Fibroblast of skin of left biceps (primary cell): ENCODE data around the gene IL9R.
"Not testable (repeated sequence)": the region's sequence is repeated elsewhere in the genome, so short reads cannot be mapped to it uniquely, and the experiment has no call there.

Experiments
- DNase-seq, 2 experiments: peaks; one replicate each; pipeline ENCODE4 v3.0.0-alpha.2; 2013; ENCODE audit warnings: low read depth in 2 of 2

Gene IL9R

GRCh38 chrX:155997436-155997835 lies at the start of gene IL9R:
IL9R (plus strand) TSS chrX:155997696; CDS start chrX:155997760, 64 bp downstream.
- DNase-seq: no peak

DNA sequence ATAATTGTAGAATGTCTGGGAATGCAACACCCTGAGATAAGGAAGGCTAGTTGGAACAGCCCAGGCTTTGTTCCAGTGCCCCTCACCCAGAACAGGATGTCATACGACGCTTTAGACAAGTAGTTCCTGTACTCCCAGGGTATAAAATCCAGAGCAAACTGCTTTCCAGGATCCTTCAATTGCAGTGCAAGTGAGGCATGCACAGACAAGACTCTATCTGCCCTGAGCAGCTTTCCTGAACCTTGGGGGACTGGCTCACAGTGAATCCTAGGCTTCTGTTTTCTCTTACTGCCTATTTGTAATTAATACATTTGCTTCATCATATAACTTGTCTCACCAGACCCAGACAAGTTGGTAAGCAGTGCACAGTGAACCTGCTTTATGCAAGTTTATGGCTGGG lies 48.4 kb upstream of the IL9R start:
- DNase-seq: no peak

- no peak for DNase-seq
Measured at GRCh38 chrX:155951237-155951789, 46.2 kb upstream of the IL9R start.

DNA sequence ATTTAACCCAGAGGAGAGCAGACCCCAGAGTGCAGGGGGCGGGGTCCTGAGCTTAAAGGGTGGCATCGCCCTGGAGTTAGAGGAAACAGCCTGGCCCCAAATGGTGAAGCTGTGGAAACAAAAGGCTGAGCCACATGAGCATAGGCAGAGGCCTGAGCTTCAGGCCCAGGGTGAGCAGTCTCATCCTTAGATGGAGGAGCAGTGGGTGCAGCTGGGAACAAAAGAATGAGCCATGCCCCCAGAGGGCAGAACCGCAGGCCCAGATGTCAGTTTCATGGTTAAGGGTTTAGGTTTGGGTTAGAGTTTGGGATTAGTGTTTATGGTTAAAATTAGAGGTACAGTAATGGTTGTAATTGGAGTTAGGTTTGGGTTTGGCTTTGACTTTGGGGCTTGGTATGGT lies 44.4 kb upstream of the IL9R start:
- no peak for DNase-seq

GRCh38 chrX:155954793-155955192 lies 42.7 kb upstream of the IL9R start:
- no peak for DNase-seq

GRCh38 chrX:155956099-155956498 lies 41.4 kb upstream of the IL9R start:
- no peak for DNase-seq

DNA sequence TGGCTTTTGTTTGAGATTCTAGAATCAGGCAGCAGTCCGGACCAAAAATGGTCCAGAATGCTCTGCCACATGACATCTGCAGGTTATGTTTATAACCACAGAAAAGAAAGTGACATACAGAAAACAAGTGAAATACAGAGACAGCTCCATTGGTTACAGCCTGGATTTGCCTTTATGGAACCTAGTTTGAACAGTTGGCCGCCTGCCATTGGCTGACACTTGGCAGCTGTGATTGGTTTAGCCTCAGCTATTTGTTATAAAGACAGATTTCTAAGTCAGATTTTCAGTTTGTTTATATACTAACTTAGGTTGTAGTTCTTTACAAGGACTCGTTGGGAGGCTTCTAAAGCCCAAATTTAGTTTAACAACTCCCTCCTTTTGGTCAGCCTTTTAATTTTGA lies 40.8 kb upstream of the IL9R start:
- no peak for DNase-seq

DNA sequence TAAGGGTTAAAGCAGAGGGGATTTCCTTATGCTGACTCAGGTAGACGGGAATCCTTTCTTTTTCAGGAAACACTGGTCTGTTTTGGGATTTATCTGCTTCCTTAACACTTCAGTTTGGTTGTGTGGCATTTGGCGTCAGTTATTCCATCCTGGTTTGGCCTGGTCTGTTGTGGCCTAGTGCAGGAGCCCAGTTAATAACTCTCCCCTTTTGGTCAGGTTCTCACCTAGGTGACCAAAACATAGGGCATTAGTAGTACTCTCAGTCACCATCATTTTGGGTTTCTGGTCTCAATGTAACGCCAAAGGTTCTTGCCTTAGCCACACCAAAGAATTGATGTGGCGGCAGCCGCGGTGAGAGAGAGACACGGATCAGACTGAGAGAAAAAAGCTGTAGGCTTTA lies 39.7 kb upstream of the IL9R start:
- no peak for DNase-seq

GRCh38 chrX:155959018-155959587 lies 38.4 kb upstream of the IL9R start:
- no peak for DNase-seq

GRCh38 chrX:155962906-155963305 lies 34.6 kb upstream of the IL9R start:
- DNase-seq: no peak

DNA sequence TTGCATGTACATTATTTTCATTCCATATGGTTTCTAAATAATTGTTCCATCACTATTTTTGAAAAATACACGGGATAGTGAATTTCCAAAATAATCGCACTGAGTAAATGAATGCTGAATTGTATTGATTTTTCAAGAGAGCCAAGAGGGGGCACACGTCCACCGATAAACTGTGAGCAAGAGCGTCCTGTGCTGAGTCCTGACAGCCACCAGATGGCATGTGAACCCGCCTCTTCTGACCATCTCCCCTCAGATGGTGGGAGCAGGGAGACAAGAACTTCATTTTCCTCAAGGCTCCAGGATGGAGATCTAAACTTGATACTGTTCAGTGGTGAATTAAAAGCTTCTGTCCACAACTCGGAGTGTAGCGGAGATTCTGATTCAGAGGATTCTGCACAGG lies 30.6 kb upstream of the IL9R start:
- DNase-seq: no peak

DNA sequence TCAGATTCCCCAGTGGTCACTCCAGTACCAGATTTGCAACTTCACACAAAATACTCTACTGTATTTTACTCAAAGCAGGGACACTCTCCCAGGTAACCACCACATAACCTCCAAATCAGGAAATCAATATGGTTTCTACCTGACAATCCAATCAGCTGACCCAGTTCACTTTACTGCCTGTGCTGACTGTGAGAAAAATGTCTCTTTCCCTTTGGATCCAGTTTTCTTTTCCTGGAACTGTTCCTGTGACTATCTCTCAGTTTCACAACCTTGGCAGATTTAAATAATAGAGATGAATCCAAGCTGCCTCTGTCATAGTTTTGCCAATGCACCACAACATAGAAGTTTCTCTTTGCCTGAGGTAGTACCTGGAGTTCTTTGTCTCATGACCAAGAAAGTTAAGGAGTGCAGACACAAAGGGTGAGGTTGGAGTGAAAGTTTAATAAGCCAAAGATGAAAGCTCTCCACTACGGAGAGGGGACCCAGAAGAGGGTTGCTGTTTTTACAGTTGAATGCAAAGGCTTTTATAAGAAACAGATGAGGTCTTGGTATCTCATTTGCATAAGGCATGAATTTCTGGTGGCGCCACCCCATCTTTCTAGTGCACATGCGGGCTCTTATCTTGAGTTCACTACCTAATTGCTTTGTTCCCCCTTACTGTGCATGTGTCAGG lies 29.7 kb upstream of the IL9R start:
- DNase-seq: no peak

DNA sequence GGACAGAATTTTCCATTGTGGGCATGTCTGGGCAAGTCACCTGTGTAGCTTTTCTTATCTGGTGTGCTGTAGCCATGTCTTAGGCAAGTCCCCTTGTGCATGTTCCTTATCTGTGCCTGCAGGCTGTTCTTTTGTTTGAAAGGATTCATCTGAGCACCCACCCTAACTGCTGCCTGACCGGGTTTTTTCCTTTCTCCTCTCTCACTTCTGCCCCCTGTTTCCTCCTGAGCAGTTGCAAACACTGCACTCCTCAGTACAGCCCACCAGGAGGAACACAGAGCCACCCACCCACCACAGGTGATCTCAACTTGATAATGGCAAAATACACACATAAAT lies 29.2 kb upstream of the IL9R start:
- DNase-seq: no peak

- no peak for DNase-seq
Measured at GRCh38 chrX:155968791-155969190, 28.7 kb upstream of the IL9R start.

DNA sequence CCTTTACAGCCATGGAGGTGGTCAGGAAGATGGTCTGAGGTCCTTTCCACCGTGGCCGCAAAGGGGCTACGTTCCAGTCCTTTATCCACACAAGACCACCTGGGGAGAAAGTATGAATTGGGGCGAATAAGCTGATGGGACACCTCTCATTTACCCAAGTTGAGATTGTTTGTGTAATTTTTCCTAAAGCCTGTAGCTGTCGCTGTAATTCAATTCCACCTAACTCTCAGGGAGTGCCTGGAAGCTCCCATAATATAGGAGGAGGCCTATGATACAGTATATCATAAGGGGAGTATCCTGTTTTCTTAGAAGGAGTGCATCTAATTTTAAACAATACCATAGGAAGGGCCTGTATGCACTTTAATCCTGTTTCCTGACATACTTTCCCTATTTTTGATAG lies 25.8 kb upstream of the IL9R start:
- DNase-seq: not testable (repeated sequence)

GRCh38 chrX:155972241-155972640 lies 25.3 kb upstream of the IL9R start:
- not testable (repeated sequence) for DNase-seq

DNA sequence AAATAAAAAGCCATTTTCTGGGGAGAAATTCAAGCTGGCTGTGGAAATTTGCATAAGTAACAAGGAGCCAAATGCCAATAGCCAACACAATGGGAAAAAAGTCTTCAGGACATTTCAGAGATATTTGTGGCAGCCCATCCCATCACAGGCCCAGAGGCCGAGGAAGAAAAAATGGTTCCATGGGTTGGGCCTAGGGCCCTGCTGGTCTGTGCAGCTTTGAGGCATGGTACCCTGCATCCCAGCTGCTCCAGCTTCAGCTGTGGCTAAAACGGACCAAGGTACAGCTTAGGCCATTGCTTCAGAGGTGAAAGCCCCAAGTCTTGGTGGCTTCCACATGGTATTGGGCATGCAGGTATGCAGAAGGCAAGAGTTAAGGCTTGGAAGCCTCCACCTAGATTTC lies 14.2 kb upstream of the IL9R start:
- DNase-seq: no peak

GRCh38 chrX:155985208-155985607 lies 12.3 kb upstream of the IL9R start:
- no peak for DNase-seq

GRCh38 chrX:155986995-155987394 lies 10.5 kb upstream of the IL9R start:
- DNase-seq: not testable (repeated sequence)

GRCh38 chrX:155988859-155989258 lies 8.6 kb upstream of the IL9R start:
- DNase-seq: no peak

DNA sequence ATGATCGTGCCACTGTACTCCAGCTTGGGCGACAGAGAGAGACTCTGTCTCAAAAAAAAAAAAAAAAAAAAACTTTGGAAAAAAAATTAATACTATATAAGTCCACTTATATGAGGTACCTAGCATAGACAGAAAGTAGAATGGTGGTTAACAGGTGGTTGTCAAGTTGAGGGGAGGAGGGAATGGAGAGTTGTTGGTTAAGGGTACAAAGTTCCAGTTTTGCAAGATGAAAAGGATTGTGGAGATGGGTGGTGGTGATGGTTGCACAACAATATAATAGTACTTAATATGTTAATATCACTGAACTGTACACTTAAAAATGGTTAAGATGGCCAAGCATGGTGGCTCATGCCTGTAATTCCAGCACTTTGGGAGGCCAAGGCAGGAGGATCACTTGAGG lies 4.1 kb upstream of the IL9R start:
- no peak for DNase-seq

- no peak for DNase-seq
Measured at GRCh38 chrX:155995321-155995875, 2.1 kb upstream of the IL9R start.

DNA sequence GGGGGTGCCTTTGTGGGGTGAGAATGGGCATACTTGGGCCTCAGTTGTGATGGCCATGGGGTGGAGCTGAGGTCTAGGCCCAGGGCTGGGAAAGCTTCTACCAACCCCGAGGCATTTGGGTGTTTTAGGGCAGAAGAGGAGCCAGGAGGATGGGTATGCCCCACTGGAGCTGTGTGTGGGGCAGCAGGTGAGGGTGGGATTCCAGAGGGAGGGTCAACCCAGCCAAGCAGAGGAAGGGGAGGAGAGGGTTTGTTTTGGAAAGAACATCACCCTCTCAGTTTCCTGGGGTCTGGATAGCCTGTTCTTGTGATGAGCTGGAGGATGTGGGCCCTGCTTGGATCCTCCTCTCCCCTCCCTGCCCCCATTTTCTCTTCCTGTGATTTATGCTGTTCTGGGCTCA lies 620 bp downstream of the IL9R start:
- no peak for DNase-seq
